Left kidney (tissue), 2 donors: ENCODE results near the gene MUS81. TPM values are rescaled to one million over a fixed set of nuclear protein-coding genes. Genes with fewer than 3 reads are reported as not detected.
A peak's percentile ranks its signal among the peaks of the same experiment; 100 is the strongest.
"Not testable (repeated sequence)": the region's sequence is repeated elsewhere in the genome, so short reads cannot be mapped to it uniquely, and the experiment has no call there.

Experiments used
- DNase-seq: peaks from one replicate; pipeline ENCODE4 v3.0.0-alpha.2; 2013
- polyA plus RNA-seq: library from polyadenylated mRNA; unstranded; fragments of 120-200 nt; gene quantifications from one replicate; pipeline ENCODE4 v1.2.1, GENCODE V29; 2013; ENCODE audit not compliant: insufficient read length

MUS81 gene
- polyA plus RNA-seq, 1 donor: 48.3 TPM

DNA sequence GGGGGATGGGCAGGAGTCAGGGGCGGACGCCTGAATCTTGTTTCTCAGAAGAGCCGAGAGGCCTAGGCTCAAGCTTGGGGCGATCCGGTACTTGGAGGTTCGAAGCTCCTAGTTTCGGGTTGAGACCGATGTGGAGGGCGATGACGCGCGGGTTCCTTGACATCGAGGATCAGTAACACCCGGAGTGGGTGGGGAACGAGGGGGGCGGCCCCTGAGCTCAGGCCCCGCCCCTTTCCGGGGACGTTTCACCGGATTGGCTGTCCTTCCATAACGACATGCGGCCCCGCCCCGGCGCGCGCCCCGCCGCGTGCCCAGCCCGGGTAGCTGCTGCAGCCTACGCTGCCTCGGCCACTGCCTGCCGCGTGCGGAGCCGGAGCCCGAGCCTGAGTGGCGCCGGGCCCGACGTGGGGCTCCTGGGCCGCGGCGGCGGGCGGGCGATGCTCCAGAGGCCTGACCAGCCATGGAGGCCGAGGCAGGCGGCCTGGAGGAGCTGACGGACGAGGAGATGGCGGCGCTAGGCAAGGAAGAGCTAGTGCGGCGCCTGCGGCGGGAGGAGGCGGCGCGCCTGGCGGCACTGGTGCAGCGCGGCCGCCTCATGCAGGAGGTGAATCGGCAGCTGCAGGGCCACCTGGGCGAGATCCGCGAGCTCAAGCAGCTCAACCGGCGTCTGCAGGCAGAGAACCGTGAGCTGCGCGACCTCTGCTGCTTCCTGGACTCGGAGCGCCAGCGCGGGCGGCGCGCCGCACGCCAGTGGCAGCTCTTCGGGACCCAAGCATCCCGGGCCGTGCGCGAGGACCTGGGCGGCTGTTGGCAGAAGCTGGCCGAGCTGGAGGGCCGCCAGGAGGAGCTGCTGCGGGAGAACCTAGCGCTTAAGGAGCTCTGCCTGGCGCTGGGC lies 30.3 kb downstream of the MUS81 start, which contains the start of gene CCDC85B:
Gene CCDC85B, plus strand, starts transcription at position 350 of the 895 bp plus-strand sequence. Its CDS starts 111 bp downstream, at position 461.
- DNase-seq: peak; percentile 97

DNA sequence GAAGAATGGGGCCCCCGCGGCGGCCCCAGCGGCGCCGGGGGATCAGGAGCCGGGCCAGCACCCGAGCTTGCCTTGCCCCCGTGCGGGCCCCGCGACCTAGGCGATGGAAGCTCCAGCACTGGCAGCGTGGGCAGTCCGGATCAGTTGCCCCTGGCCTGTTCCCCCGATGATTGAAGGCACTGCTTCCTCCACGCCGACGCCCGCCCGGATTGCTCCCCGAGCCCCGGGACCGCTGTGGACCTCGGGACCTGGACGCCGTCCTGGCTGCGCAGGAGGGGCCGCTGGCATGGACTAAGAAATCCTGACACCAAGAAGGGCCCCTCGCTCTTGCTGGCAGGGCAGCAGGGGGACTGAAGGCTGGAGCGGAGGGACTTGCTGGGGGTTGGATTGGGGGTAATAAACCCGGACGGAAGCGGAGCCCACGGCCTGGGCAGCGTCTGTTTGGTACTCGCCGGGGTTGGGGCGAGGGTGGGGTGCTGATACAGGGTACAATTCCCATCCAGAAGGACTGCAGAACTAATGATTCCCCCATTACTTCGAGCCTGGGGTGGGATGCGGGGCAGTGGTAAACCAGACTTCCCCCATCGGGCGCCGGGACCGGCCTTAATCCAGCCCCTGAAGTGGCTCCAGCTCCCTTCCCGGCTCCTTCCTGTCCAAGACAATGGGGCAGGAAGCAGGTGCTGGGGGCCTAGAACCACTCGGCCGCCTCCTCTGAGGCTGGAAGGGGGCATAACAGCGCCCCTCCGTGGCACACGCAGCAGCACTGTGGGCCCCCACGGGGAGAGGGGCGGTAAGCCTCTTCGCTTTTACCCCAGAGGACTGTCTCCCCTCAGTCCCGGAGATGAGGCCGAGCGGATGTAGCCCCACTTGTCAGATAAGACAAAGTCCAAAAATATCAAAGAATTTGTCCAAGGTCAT lies 31.2 kb downstream of the MUS81 start:
- no peak for DNase-seq

DNA sequence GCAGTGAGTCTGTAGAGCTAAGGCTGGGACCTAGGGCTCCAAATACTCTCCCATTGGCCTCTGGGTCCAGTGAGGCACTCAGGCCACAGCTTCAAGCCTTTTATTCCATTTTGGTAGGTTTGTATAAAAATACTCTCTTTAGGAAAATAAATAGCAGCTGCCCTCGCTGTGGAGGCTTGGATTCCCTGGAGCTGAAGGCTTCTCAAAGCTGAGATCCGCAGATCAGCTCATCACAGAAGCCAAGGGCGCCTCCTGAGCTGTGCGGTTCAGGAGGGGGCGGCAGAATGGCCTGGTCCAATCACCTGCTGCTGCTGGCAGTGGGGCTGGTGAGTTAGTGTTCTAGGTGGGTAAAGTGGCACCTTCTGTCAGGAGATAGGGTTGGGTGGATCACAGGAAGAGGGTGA lies 31.9 kb downstream of the MUS81 start:
- not testable (repeated sequence) for DNase-seq

DNA sequence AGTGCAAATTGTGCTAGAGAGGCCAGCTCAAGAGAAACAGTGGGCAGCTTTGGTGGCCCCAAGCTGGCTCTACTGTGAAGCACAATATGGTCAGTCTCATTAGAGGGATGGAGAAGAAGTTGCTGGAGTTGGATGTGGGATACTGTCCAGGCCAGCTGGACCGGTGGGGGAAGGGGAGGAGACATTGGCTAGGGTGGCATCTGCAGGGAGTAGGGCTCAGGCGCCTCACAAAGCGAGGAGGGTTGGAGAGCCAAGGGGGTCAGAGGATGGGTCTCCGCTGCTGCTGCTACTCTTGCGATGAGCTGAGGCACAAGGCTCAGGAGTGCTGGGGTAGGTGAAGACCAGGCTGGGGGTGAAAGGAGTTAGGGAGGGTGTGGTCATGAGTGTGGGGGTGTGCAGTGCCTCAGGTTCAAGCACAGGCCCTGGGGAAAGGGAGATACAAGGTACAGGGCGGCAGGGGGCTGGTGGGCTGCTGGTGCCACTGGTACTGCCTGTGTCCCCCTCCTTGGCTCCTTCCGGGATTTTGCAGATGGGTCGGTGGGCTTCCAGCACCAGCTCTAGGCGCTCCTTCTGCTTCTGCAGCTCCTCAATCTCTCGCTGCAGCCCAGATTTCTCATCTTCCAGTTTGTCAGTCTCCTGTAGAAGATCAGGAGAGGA lies 32.6 kb downstream of the MUS81 start:
- DNase-seq: no peak

DNA sequence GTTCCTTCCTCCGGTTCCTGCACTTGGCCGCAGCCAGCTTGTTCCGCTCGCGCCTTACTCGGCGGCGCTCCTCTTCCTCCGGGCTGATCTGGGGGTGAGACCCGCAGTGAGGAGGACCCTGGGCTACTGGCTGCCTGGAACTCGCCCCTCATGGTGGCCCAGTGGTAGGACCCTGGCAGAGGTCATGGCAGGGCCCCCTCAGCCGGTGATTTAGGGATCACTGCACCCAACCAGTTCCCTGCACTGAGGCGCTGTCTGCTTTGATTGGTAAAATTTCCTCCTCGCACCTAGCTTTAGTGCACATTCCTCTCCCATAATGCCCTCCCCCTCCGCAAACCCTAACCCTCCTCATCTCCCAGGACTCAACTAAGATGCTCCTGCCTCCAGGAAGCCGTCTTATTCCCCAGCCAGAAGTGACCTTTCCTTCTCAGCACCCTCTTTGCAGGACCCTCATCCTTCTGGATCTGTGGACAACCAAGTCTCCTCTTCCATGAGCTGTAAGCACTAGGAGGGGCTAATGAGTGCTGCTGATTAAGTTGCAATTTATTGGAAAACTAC lies 33.9 kb downstream of the MUS81 start:
- no peak for DNase-seq

DNA sequence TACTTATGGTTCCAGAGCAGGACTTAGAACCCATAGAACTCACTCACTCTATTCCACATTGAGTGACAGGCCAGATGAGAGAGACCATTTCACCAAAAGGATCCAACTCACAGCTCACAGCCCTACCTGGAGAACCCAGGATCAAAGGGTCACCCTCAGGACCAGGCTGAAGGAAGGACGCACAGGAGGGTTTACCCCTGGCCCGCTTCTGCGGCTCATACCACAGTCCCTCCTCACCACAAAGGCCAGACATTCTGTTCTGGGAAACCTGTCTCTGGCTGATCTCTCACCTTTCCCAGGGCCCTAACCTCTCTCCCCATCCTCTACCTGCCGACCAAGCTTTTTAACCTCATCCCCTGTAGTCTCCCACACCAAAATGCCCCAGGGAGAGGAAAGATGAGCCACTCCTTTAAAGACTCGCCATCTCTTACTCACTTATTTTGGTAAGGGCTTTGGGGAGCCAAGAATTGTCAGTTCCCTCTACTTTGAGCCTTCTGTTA lies 35.3 kb downstream of the MUS81 start:
- DNase-seq: no peak

DNA sequence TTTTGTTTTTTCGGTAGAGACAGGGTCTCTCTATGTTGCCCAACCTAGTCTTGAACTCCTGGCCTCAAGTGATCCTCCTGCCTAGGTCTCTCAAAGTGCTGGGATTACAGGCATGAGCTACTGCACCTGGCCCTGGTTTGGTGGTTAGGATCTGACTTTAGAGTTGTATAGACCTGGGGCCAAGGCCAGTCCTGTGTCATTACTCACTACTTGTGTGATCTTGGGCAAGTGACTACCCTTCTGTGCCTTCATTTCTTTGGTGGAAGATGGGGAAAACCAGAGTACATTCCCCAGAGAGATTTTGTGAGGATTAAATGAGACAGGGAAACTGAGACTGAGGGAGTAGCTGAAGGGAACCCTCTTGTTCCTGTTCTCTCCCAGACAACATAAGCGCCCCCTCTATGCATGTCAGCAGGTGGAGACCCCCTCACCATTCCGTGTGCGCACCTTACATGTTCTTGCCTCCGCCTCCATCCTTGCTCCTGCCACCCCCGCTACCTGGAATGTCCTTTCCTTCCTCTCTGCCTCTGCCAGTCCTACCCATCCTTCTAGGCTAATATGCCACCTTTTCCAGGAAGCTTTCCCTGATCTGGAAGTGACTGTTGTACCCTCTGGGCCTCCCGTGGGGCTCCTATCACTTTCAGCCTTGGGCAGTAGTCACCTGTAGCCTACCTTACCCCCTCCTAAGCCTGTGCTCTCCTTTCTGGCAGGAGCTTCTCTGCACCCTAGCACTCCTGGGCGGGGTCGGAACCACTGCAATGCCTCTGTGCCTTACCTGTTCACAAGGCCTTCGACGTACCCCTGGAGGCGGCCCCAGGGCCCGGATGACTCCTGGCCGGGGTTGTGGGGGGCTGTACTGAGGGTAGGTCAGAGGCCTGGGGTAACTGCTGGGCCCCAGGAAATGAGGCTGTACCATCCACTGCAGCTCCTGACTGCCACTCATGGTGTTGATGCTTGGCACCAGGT lies 36.1 kb downstream of the MUS81 start:
- DNase-seq: no peak

DNA sequence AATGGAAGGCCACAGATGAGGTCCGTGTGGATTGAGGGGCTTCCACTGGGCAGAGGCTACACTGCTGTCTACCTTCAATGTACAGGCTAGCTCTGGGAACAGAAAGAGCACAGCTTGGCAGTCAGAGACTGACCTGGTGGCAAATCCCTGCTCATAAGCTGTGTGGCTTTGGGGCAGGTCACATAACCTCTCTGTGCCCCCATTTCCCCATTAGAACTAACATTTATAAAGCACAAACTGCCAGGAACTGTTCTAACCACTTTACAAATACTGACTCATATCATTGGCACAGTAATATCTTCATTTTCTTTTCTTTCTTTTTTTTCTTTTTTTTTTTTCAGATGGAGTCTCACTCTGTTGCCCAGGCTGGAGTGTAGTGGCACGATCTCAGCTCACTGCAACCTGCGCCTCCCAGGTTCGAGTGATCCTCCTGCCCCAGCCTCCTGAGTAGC lies 36.8 kb downstream of the MUS81 start:
- no peak for DNase-seq

DNA sequence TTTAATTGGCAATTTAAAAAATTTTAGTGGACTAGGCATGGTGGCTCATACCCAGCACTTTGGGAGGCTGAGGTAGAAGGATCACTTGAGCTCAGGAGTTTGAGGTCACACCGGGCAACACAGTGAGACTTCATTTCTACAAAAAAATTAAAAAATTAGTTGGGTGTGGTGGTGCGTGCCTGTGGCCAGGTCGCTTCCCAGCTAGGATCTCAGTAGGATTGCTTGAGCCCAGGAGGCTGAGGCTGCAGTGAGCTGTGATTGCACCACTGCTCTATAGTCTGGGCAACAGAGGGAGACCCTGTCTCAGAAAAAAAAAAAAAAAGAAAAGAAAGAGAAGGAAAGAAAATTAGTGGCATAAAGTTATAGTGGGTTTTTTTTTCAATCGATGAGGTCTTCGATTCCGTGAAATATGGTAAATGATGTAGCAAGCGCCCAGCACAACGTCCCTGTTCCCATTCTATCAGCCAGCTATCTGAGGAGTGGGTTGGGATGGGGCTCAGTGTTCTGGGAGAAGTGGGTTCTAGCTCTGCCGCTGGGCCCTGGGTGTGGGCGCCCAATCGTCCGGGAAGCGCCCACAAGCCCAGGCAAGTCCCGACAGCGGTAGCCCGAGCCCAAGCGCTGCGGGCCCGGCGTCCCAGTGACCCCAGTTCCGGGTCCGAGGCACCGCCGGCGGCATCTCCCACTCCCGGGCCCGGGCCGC lies 38.6 kb downstream of the MUS81 start:
- no peak for DNase-seq

DNA sequence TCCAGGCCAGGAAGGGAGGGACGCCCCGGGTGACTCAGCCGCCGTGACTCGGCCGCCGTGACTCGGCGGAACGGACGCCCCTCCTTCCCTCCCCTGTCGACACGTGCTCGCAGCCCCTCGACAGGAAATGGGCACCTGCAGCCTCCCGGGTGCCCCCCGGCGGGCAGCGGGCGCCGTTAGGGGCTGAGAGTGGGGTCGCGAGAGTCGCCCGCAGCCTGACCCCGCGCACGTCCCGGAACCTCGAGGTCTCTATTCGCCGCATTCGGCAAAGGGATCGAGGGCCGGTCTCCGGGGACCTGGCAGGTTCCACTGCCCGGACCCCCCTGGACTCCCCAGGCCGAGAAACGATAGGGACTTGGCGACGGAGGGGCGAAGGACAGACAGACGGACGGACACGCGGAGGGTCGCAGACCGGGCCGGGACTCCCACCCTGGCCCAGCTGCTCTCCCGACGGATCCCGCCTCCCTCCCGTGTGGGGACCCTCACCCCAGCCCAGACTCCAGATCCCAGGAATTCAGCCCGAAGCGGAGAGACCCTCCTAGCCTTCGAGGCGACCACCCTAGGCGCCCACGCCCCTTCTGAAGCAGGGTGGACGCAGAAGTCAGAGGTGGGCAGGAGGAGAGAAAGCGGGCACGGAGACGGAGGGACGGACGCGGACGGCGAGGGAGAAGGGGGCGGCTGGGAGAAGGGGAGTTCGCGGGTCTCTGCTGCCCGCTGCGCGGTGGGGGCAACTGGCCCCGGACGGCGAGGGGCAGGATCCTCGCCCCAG lies 39.3 kb downstream of the MUS81 start:
- DNase-seq: no peak

DNA sequence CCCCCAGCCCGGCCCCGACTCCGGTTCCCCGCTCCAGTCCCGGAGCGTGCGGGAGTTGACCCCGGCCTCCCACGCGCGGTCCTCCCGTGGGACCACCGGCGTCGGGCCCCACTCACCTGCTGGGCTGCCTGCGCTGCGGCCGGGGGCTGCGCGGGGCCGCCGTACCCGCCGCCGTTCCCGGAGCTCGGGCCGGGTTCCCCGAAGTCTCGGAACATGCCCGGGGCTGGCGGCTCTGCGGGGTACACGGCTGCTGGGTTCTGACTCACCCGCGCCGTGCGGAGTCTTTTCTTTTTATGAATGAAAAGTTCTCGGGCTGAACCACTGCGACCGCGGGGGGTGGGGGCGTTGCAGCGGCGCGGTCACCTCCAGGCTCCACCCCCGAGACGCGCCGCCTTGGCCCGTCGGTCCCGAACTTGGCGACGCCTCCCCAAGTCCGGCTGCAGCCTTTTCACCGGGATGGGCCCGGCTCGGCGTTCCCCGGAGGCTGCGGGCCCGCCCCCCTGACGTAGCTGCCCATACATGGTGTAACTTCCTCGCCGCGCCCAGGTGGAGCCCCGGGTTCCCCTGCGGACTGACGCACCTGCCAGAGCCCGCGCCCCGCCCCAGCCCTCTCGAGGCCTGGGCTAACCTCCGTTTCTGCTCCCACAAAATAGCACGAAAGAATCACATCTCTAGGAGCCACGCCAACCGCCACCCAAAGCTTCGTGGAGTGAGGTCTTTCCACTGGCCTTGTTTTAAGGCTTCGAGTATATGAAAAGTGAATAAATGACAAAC lies 40.1 kb downstream of the MUS81 start, which contains the start of gene FOSL1:
Gene FOSL1, minus strand, starts transcription at position 264 of the 774 bp plus-strand sequence. Its CDS starts 49 bp downstream, at position 215.
- no peak for DNase-seq

DNA sequence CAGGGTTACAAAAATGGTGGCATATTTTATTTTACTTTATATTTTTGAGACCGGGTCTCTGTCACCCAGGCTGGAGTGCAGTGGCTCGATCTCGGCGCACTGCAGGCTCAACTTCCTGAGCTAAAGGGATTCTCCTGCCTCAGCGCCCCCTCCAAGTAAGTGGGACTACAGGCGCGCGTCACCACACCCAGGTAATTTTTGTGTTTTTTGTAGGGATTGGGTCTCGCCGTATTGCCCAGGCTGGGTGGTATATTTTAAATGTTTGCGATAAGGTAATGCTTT lies 40.6 kb downstream of the MUS81 start:
- no peak for DNase-seq

DNA sequence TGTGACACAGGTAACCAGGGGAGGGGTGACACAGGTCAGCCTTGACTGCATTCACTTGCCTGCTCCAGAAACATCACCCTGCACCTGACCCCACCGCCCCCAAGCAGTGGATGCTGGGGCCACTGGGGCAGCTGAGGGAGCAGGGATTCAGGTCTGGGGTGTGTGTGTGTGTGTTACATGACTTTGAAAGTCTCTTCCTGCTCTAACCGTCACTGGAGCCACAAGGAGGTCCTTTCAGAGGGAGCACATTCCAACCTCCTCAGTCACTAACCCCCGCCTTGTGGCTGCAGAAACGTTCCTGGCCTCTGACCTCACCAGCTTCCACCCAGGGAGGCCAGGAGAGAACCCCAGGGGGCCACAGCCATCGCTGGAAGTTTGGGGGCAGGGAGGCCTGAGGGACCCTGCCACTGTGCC lies 42.8 kb downstream of the MUS81 start:
- no peak for DNase-seq

DNA sequence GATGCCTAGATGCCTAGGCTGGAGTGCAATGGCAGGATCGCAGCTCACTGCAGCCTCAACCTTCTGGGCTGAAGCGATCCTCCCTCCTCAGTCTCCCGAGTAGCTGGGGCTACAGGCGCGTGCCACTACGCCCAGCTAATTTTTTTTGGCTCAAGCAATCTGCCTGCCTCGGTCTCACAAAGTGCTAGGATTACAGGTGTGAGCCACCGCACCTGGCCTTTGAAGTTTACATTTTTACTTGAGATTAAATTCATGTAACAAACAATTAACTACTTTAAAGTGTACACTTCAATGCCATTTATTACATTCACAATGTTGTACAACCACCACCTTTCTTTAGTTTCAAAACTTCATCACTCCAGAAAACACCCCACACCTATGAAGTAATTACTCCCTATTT lies 43.5 kb downstream of the MUS81 start:
- DNase-seq: no peak

DNA sequence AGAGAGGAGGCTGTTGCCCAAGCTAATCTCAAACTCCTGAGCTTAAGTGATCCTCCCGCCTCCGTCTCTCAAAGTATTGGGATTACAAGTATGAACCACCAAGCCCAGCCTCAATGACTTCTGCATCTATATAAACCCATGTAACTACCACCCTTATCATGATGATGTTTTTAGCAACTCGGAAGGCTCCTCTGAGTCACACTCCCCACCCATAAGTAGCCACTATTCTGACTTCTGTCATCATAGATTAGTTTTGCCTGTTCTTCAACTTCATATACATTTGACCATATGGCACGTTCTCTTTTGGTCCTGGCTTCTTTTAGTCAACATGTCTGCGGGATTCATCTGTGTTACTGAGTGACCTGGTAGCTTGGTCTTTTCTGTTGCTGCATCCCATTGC lies 46.4 kb downstream of the MUS81 start:
- no peak for DNase-seq

DNA sequence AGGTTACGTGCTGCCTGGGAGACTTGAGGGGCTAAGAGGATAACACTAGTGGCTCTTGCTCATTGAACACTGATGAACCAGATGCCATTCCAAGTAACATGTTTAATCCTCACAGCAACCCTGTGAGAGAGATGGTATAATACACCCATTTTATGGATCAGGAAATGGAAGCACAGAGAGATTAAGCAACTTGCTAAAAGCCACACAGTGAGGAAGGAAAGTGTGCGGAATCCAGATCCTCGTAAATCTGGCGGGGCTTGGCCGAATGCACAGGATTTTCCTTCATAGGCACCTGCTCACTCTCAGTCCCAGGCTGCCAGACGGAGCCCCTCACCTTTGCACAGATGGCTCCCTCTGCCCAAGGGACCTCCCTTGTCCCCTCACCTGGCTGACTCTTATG lies 47.6 kb downstream of the MUS81 start:
- DNase-seq: no peak

DNA sequence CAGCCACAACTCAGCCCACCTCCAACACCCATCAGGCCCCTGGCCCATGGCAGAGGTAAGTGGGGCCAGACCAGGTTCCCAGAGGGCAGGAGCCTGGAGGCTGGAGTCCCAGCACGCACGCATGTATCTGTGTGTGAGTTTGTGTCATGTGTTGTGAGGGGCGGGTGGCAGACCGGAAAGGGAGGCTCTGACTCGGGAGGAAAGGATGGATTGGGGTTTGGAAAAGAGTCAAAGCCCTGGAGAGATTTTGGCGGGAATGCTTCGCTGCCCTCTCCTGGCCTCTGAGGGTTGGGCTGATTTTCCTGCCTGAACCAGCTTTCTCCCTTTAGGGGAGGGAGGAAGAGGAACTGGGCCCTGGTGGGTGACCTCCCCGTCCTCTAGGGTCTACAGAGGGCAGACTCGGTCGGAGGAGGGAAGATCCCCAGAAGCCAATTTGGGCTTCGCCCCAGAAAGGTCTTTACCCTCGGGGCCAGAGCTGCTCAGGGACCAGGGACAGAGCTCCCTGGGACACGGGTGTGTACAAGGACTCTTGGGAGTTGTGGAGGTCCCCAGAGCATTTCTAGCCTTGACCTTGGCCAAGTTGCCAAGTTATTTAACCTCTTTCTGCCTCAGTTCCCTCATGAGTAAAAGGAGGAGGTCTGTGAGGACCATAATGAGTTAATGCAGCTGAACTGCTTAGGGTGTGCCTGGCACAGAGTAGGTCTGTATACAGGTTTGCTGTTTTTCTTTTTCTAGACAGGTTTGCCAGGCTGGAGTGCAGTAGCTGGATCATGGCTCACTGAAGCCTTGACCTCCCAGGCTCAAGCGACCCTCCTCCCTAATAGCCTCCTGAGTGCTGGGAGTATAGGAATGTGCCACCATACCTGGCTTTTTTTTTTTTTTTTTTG lies 51.7 kb downstream of the MUS81 start:
- no peak for DNase-seq
